Spleen (tissue), 11 donors: ENCODE results near the gene ZMYND15. TPM values are rescaled to one million over a fixed set of nuclear protein-coding genes. Genes with fewer than 3 reads are reported as not detected.

Source experiments
- DNase-seq: peaks from one replicate; pipeline ENCODE4 v3.0.0-alpha.2; 2020
- H3K27ac ChIP-seq, 8 donors: fragments of 200-600 bp; sonication (generic) in 7 of 8; 1 replicate in 4 of 8; 2 replicates in 4 of 8; pipeline versions ENCODE4 v1.5.0 to v1.8.0; 2016 to 2021; ENCODE audit warnings: inconsistent platforms in 4 of 8, mild to moderate bottlenecking in 4 of 8, moderate library complexity in 1 of 8
- H3K27me3 ChIP-seq, 7 donors: fragments of 200-600 bp; sonication (generic) in 6 of 7; replicated peaks in 1 of 7; 1 replicate in 4 of 7; 2 replicates in 3 of 7; pipeline versions ENCODE4 v1.5.0 to v1.8.0; 2016 to 2021; ENCODE audit warnings: inconsistent platforms in 3 of 7, mild to moderate bottlenecking in 1 of 7
- H3K36me3 ChIP-seq, 6 donors: fragments of 200-600 bp; sonication (generic) in 5 of 6; 1 replicate in 4 of 6; 2 replicates in 2 of 6; pipeline versions ENCODE4 v1.5.0 to v1.8.0; 2016 to 2021; ENCODE audit warnings: inconsistent platforms in 2 of 6
- H3K4me1 ChIP-seq, 6 donors: fragments of 200-600 bp; sonication (generic) in 5 of 6; 1 replicate in 3 of 6; 2 replicates in 3 of 6; pipeline versions ENCODE4 v1.5.0 to v1.8.0; 2016 to 2021; ENCODE audit warnings: inconsistent platforms in 3 of 6
- H3K4me3 ChIP-seq, 8 donors: fragments of 200-600 bp; sonication (generic) in 7 of 8; 1 replicate in 4 of 8; 2 replicates in 4 of 8; pipeline versions ENCODE4 v1.5.0 to v1.8.0; 2016 to 2021; ENCODE audit warnings: inconsistent platforms in 4 of 8, mild to moderate bottlenecking in 4 of 8, moderate library complexity in 2 of 8
- H3K9me3 ChIP-seq, 8 donors: fragments of 200-600 bp; sonication (generic) in 7 of 8; 1 replicate in 4 of 8; 2 replicates in 4 of 8; pipeline versions ENCODE4 v1.5.0 to v1.8.0; 2016 to 2021; ENCODE audit warnings: inconsistent platforms in 4 of 8
- POLR2A ChIP-seq, 3 donors: fragments of 450-650 bp; IDR thresholded peaks; one replicate each; pipeline ENCODE4 v1.5.1; 2017; ENCODE audit warnings: antibody characterized with exemption in 3 of 3, mild to moderate bottlenecking in 1 of 3
- POLR2AphosphoS5 ChIP-seq, 3 donors: sonication (generic); formaldehyde crosslinking; IDR thresholded peaks; one replicate each; pipeline ENCODE4 v1.5.1; 2017; ENCODE audit warnings: antibody characterized with exemption in 3 of 3
- WGBS, 5 donors: extraction: QIAGEN DNeasy Blood & Tissue Kit in 3 of 5; methylation state at CpG; one replicate each; pipeline versions ENCODE4 v1.1.5 to v1.1.7; 2013 to 2018; 5-methylcytosine and 5-hydroxymethylcytosine counted together
- intact Hi-C: fragments of 100-400 bp; cut with DNase I; formaldehyde crosslinking; loops from one replicate; pipeline ENCODE4 v1.15.0; 2023; ENCODE audit warnings: low total_unique reads
- polyA plus RNA-seq, 3 donors: library from polyadenylated mRNA; stranded (reverse); fragments of 200-250 nt; gene quantifications; one replicate each; pipeline ENCODE4 v1.2.1, GENCODE V29; 2013
- total RNA-seq, 7 donors: library from RNA; depleted of rRNA in 3 of 7; stranded (reverse); fragments of >200 nt in 3 of 7; fragmentation: NEBNext Ultra II Directional in 4 of 7; extraction: Animal tissue kit (Norgen Biotek cat#: 25700) in 4 of 7; gene quantifications; one replicate each; pipeline versions ENCODE4 v1.1.0 to v1.2.1, GENCODE V29; 2016 to 2021
- TF ChIP-seq, protein P1 (sequence below), 11 experiments: fragments of 200-600 bp in 7 of 11; fragments of 450-650 bp in 4 of 11; sonication (generic) in 4 of 11; IDR thresholded peaks in 8 of 11; conservative IDR thresholded peaks in 3 of 11; 1 replicate in 7 of 11; 2 replicates in 4 of 11; pipeline versions ENCODE4 v1.4.0 to v1.8.0; 2016 to 2021; ENCODE audit warnings: antibody characterized with exemption in 11 of 11, inconsistent platforms in 4 of 11, mild to moderate bottlenecking in 1 of 11
- donor health status: healthy with polysubstance abuse.
- donor health status: DM: no; HTN: no; CAD: no; lungs with moderate emphysema.
- donor health status: DM: no; HTN: no; CAD: no.
- donor health status: Bipolar disorder and iron deficiency.
- donor health status: healthy.
- donor health status: DM: no; HTN: no; CAD: no.
- donor health status: DM: yes; HTN: yes; CAD: no.

The ZMYND15 gene
- total and polyA plus RNA-seq, 10 donors: 1.8 to 11.5 (median 4.1) TPM

DNA sequence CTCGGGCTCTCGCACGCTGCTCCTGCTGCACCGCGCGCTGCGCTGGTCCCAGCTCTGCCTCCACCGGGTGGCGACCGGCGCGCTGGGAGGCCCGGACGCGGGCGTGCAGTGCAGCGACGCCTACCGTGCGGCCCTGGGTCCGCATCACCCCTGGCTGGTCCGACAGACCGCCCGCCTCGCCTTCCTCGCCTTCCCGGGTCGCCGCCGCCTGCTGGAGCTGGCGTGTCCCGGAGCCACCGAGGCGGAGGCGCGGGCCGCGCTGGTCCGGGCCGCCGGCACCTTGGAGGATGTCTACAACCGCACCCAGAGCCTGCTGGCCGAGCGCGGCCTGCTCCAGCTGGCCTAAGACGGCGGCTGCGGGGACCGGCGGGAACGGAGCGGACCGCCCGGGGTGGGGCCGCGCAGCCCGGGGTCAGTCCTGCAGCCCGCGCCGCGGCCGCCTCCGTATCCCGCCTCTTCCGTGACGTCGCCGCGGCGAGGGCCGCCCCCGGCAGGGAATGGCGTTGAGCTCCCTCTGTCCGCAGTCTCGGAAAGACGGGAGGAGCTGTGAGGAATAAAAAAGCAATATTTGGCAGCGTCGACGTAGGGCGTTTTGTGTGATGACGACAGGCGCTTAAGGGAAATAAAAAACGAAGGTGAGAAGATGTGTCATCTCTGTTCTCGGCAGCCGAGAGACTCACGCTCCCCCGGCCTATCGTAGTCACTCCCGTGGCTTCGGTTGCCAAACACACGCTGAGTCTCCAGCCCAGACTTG, 50.5 kb downstream of the ZMYND15 start:
- Histone ChIP-seq H3K4me1 (peaks cover 22 to 59% (median 48%) of the 10 kb centered on the region in 6 donors), H3K27ac (peak overlapping the region; percentile 92 to 97 (median 94)), H3K4me3 (peak overlapping the region; percentile 57 to 81 (median 68)), H3K36me3 (no peaks in the 10 kb centered on the region), H3K9me3 (no peaks in the 10 kb centered on the region), H3K27me3 (peaks cover 0 to 47% (median 23%) of the 10 kb centered on the region in 7 donors)
- WGBS, 5 donors: 0 to 1% (median 0%) methylated on average over 42 to 91 of the region's 91 CpGs
- peak in 2 of 3 donors; percentile 19 to 76 for TF ChIP-seq POLR2A (IDR thresholded peaks at IDR 0.05)
- peak; percentile 80 to 88 (median 85) for TF ChIP-seq POLR2AphosphoS5 (IDR thresholded peaks at IDR 0.05)
- TF ChIP-seq, protein P1, sequence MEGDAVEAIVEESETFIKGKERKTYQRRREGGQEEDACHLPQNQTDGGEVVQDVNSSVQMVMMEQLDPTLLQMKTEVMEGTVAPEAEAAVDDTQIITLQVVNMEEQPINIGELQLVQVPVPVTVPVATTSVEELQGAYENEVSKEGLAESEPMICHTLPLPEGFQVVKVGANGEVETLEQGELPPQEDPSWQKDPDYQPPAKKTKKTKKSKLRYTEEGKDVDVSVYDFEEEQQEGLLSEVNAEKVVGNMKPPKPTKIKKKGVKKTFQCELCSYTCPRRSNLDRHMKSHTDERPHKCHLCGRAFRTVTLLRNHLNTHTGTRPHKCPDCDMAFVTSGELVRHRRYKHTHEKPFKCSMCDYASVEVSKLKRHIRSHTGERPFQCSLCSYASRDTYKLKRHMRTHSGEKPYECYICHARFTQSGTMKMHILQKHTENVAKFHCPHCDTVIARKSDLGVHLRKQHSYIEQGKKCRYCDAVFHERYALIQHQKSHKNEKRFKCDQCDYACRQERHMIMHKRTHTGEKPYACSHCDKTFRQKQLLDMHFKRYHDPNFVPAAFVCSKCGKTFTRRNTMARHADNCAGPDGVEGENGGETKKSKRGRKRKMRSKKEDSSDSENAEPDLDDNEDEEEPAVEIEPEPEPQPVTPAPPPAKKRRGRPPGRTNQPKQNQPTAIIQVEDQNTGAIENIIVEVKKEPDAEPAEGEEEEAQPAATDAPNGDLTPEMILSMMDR (IDR thresholded peaks at IDR 0.05 in 8 of 11, conservative IDR thresholded peaks at IDR 0.05 in 3 of 11): peak; percentile 44 to 95 (median 90)
- intact Hi-C loops: loop anchor here (5.0 to 10.0 kb wide), 3 partner anchors 55 to 97 kb away; partner anchors contain the start of genes ARRB2, CXCL16, MED11 and ZMYND15
- peak; percentile 97 for DNase-seq

- TF ChIP-seq POLR2AphosphoS5 (IDR thresholded peaks at IDR 0.05): no peak
- peak overlapping the region; percentile 92 to 97 (median 94) for H3K27ac ChIP-seq
- intact Hi-C loops: loop anchor here (10.0 kb wide), 1 partner anchor 76 kb away; the partner anchor contains the start of gene ARRB2
These were observed 51.1 kb downstream of the ZMYND15 start for GRCh38 chr17:4790705-4791088.

DNA sequence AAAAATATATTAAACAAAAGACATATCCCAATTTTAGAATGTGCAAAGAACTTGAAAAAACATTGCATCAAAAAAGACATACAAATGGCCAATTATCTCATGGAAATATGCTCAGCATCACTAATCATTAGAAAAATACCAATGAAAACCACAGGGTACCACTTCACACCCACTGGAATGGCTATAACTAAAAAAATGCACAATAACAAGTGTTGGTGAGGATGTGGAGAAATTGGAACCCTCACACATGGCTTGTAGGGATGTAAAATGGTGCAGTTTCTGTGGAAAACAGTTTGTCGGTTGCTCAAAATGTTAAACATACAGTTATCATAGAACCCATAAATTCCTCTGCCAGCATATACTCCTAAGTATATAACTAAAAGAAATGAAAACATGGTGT, 55.5 kb downstream of the ZMYND15 start:
- H3K36me3 ChIP-seq: peaks cover 0 to 32% (median 22%) of the 10 kb centered on the region in 6 donors
- no peaks in the 10 kb centered on the region for H3K27me3 ChIP-seq
- H3K9me3 ChIP-seq: no peaks in the 10 kb centered on the region
- no peak for DNase-seq
- H3K27ac ChIP-seq: peak overlapping the region in 6 of 8 donors; percentile 82 to 89 (median 84)
- H3K4me3 ChIP-seq: peak overlapping the region in 2 of 8 donors; percentile 76 to 84
- 97 to 100% (median 100%) methylated on average over 1 of the region's 1 CpG for WGBS, 5 donors
- intact Hi-C loops: loop anchor here (10.0 kb wide), 1 partner anchor 80 kb away; the partner anchor contains the start of gene ARRB2
- H3K4me1 ChIP-seq: peaks cover 11 to 37% (median 26%) of the 10 kb centered on the region in 6 donors
- TF ChIP-seq, protein P1 (IDR thresholded peaks at IDR 0.05 in 8 of 11, conservative IDR thresholded peaks at IDR 0.05 in 3 of 11): no peak
- TF ChIP-seq POLR2AphosphoS5 (IDR thresholded peaks at IDR 0.05) (no peak), POLR2A (IDR thresholded peaks at IDR 0.05) (no peak)

More at GRCh38 chr17:4790705-4791088, 51.1 kb downstream of the ZMYND15 start:
- Histone ChIP-seq H3K36me3 (no peaks in the 10 kb centered on the region), H3K9me3 (no peaks in the 10 kb centered on the region), H3K4me1 (peaks cover 17 to 58% (median 47%) of the 10 kb centered on the region in 6 donors), H3K27me3 (peaks cover 0 to 41% (median 17%) of the 10 kb centered on the region in 7 donors), H3K4me3 (peak overlapping the region in 7 of 8 donors; percentile 57 to 81 (median 69))
- DNase-seq: no peak
- WGBS, 5 donors: 46 to 62% (median 54%) methylated on average over 7 of the region's 7 CpGs

Other genes with a start within 250 kb of the ZMYND15 start
- 10 to 100 TPM; 19.6 to 53.5 (median 36.6) TPM for gene SPNS2, start 241.0 kb upstream of the ZMYND15 start, total RNA-seq
- 10 to 100 TPM in 2 of 3 donors, 1 to 10 TPM in 1; 8.1 to 20.4 (median 13.2) TPM for gene SPNS2, start 241.0 kb upstream of the ZMYND15 start, polyA plus RNA-seq
- gene MYBBP1A, start 184.4 kb upstream of the ZMYND15 start, total RNA-seq: 10 to 100 TPM; 37.1 to 71.2 (median 54.4) TPM
- gene MYBBP1A, start 184.4 kb upstream of the ZMYND15 start, polyA plus RNA-seq: 10 to 100 TPM; 24.7 to 48.6 (median 35.5) TPM
- gene GGT6, start 179.3 kb upstream of the ZMYND15 start, total RNA-seq: under 1 TPM in 1 of 7 donors, not detected in 6; 0.42 TPM
- under 1 TPM in 1 of 3 donors, not detected in 2; 0.03 TPM for gene GGT6, start 179.3 kb upstream of the ZMYND15 start, polyA plus RNA-seq
- gene SMTNL2, start 155.3 kb upstream of the ZMYND15 start, total RNA-seq: 1 to 10 TPM in 2 of 7 donors, under 1 TPM in 5; 0.42 to 1.5 (median 0.97) TPM
- gene SMTNL2, start 155.3 kb upstream of the ZMYND15 start, polyA plus RNA-seq: under 1 TPM; 0.22 to 0.67 (median 0.36) TPM
- 1 to 10 TPM in 2 of 7 donors, under 1 TPM in 4, not detected in 1; 0.46 to 2.6 (median 0.88) TPM for gene ALOX15, start 98.2 kb upstream of the ZMYND15 start, total RNA-seq
- gene ALOX15, start 98.2 kb upstream of the ZMYND15 start, polyA plus RNA-seq: under 1 TPM; 0.04 to 0.09 (median 0.06) TPM
- 10 to 100 TPM; 21.7 to 67.6 (median 43.9) TPM for gene PELP1, start 35.7 kb upstream of the ZMYND15 start, total RNA-seq
- gene PELP1, start 35.7 kb upstream of the ZMYND15 start, polyA plus RNA-seq: 10 to 100 TPM; 15.7 to 34.9 (median 25.8) TPM
- gene ARRB2, start 29.2 kb upstream of the ZMYND15 start, total RNA-seq: 100 to 1,000 TPM; 117 to 416 (median 226) TPM
- 100 to 1,000 TPM in 2 of 3 donors, 10 to 100 TPM in 1; 61.4 to 127 (median 120) TPM for gene ARRB2, start 29.2 kb upstream of the ZMYND15 start, polyA plus RNA-seq
- gene MED11, start 8.4 kb upstream of the ZMYND15 start, total RNA-seq: 10 to 100 TPM; 17.1 to 42.7 (median 22.3) TPM
- gene MED11, start 8.4 kb upstream of the ZMYND15 start, polyA plus RNA-seq: 10 to 100 TPM; 42.9 to 47.1 (median 43.8) TPM
- gene CXCL16, start 95 bp downstream of the ZMYND15 start, total RNA-seq: 100 to 1,000 TPM in 1 of 7 donors, 10 to 100 TPM in 6; 45.5 to 104 (median 70.5) TPM
- 10 to 100 TPM; 11.5 to 29.0 (median 17.2) TPM for gene CXCL16, start 95 bp downstream of the ZMYND15 start, polyA plus RNA-seq
- gene TM4SF5, start 32.1 kb downstream of the ZMYND15 start, total RNA-seq: not detected
- not detected for gene TM4SF5, start 32.1 kb downstream of the ZMYND15 start, polyA plus RNA-seq
- gene VMO1, start 46.5 kb downstream of the ZMYND15 start, total RNA-seq: 10 to 100 TPM in 5 of 7 donors, 1 to 10 TPM in 2; 5.8 to 74.3 (median 16.5) TPM
- 10 to 100 TPM in 1 of 3 donors, 1 to 10 TPM in 2; 5.0 to 10.9 (median 8.4) TPM for gene VMO1, start 46.5 kb downstream of the ZMYND15 start, polyA plus RNA-seq
- gene GLTPD2, start 49.1 kb downstream of the ZMYND15 start, total RNA-seq: not detected
- under 1 TPM in 1 of 3 donors, not detected in 2; 0.06 TPM for gene GLTPD2, start 49.1 kb downstream of the ZMYND15 start, polyA plus RNA-seq
- 100 to 1,000 TPM in 1 of 7 donors, 10 to 100 TPM in 6; 72.9 to 143 (median 84.0) TPM for gene PSMB6, start 56.3 kb downstream of the ZMYND15 start, total RNA-seq
- gene PSMB6, start 56.3 kb downstream of the ZMYND15 start, polyA plus RNA-seq: 100 to 1,000 TPM; 106 to 161 (median 124) TPM
- gene PLD2, start 67.3 kb downstream of the ZMYND15 start, total RNA-seq: 10 to 100 TPM; 19.5 to 42.0 (median 37.4) TPM
- 10 to 100 TPM in 2 of 3 donors, 1 to 10 TPM in 1; 6.0 to 14.1 (median 13.6) TPM for gene PLD2, start 67.3 kb downstream of the ZMYND15 start, polyA plus RNA-seq
- 100 to 1,000 TPM in 3 of 7 donors, 10 to 100 TPM in 4; 59.9 to 129 (median 92.2) TPM for gene MINK1, start 93.5 kb downstream of the ZMYND15 start, total RNA-seq
- gene MINK1, start 93.5 kb downstream of the ZMYND15 start, polyA plus RNA-seq: 10 to 100 TPM; 15.9 to 52.4 (median 28.4) TPM
- gene C17orf107, start 159.7 kb downstream of the ZMYND15 start, total RNA-seq: 1 to 10 TPM; 1.6 to 4.1 (median 2.6) TPM
- under 1 TPM; 0.15 to 0.70 (median 0.26) TPM for gene C17orf107, start 159.7 kb downstream of the ZMYND15 start, polyA plus RNA-seq
- 1 to 10 TPM in 4 of 7 donors, under 1 TPM in 3; 0.33 to 3.0 (median 1.9) TPM for gene CHRNE, start 163.3 kb downstream of the ZMYND15 start, total RNA-seq
- 1 to 10 TPM; 1.2 to 1.4 (median 1.3) TPM for gene CHRNE, start 163.3 kb downstream of the ZMYND15 start, polyA plus RNA-seq
- gene GP1BA, start 192.4 kb downstream of the ZMYND15 start, total RNA-seq: 1 to 10 TPM; 1.8 to 6.1 (median 3.0) TPM
- gene GP1BA, start 192.4 kb downstream of the ZMYND15 start, polyA plus RNA-seq: 1 to 10 TPM; 2.0 to 2.9 (median 2.8) TPM
- 10 to 100 TPM; 37.2 to 61.0 (median 42.9) TPM for gene SLC25A11, start 200.2 kb downstream of the ZMYND15 start, total RNA-seq
- 10 to 100 TPM; 22.1 to 52.6 (median 32.3) TPM for gene SLC25A11, start 200.2 kb downstream of the ZMYND15 start, polyA plus RNA-seq
- gene RNF167, start 200.4 kb downstream of the ZMYND15 start, total RNA-seq: 100 to 1,000 TPM in 1 of 7 donors, 10 to 100 TPM in 6; 57.6 to 109 (median 78.6) TPM
- gene RNF167, start 200.4 kb downstream of the ZMYND15 start, polyA plus RNA-seq: 100 to 1,000 TPM in 2 of 3 donors, 10 to 100 TPM in 1; 96.4 to 146 (median 129) TPM
- gene PFN1, start 208.7 kb downstream of the ZMYND15 start, total RNA-seq: 1,000 to 10,000 TPM in 1 of 7 donors, 100 to 1,000 TPM in 6; 605 to 1,090 (median 842) TPM
- 1,000 to 10,000 TPM in 1 of 3 donors, 100 to 1,000 TPM in 2; 663 to 1,039 (median 970) TPM for gene PFN1, start 208.7 kb downstream of the ZMYND15 start, polyA plus RNA-seq
- gene ENO3, start 211.3 kb downstream of the ZMYND15 start, total RNA-seq: 10 to 100 TPM in 2 of 7 donors, 1 to 10 TPM in 5; 3.1 to 16.0 (median 8.8) TPM
- 10 to 100 TPM; 13.8 to 23.4 (median 15.4) TPM for gene ENO3, start 211.3 kb downstream of the ZMYND15 start, polyA plus RNA-seq
- 10 to 100 TPM; 34.8 to 62.3 (median 47.8) TPM for gene SPAG7, start 228.0 kb downstream of the ZMYND15 start, total RNA-seq
- gene SPAG7, start 228.0 kb downstream of the ZMYND15 start, polyA plus RNA-seq: 10 to 100 TPM; 73.6 to 89.1 (median 87.9) TPM
- 10 to 100 TPM; 36.6 to 78.0 (median 51.0) TPM for gene CAMTA2, start 247.8 kb downstream of the ZMYND15 start, total RNA-seq
- 10 to 100 TPM; 21.3 to 79.8 (median 45.2) TPM for gene CAMTA2, start 247.8 kb downstream of the ZMYND15 start, polyA plus RNA-seq